Activated T-cell treated with anti-CD3 and anti-CD28 coated beads, Interleukin-2, amount 50 U/mL, for 4 hours (primary cell): ENCODE data around the gene NELFCD. TPM values are rescaled to one million over a fixed set of nuclear protein-coding genes. Genes with fewer than 3 reads are reported as not detected.
A peak's percentile ranks its signal among the peaks of the same experiment; 100 is the strongest.
"Not testable (repeated sequence)": the region's sequence is repeated elsewhere in the genome, so short reads cannot be mapped to it uniquely, and the experiment has no call there.

Source experiments
- ATAC-seq, 2 donors: fragments of 200-7000 bp; cut with Tn5 transposase; one replicate each; pipeline ENCODE4 v1.10.0; 2021
- DNase-seq: peaks from one replicate; pipeline ENCODE4 v3.0.0-alpha.2; 2020
- H3K27me3 Mint-ChIP-seq: one replicate; pipeline ENCODE4 v1.8.0; 2021; ENCODE audit warnings: low read depth, mixed read lengths
- H3K36me3 Mint-ChIP-seq: one replicate; pipeline ENCODE4 v1.8.0; 2022; ENCODE audit warnings: mixed read lengths; ENCODE audit not compliant: insufficient read depth
- H3K4me1 Mint-ChIP-seq: one replicate; pipeline ENCODE4 v1.8.0; 2021; ENCODE audit warnings: low read depth, mixed read lengths
- H3K4me3 Mint-ChIP-seq: one replicate; pipeline ENCODE4 v1.8.0; 2021; ENCODE audit warnings: mild to moderate bottlenecking, moderate library complexity, mixed read lengths
- H3K9me3 Mint-ChIP-seq: one replicate; pipeline ENCODE4 v1.8.0; 2021; ENCODE audit warnings: mixed read lengths
- total RNA-seq, 3 donors: library from RNA; stranded (reverse); gene quantifications; one replicate each; pipeline ENCODE4 v1.2.1, GENCODE V29; 2021

Gene NELFCD
- total RNA-seq, 3 donors from 2014 or later: 119 to 146 (median 128) TPM

GRCh38 chr20:59027741-59028320 lies 46.8 kb downstream of the NELFCD start:
- no peaks in the 10 kb centered on the region for H3K9me3 Mint-ChIP-seq

GRCh38 chr20:59028812-59029211 lies 47.8 kb downstream of the NELFCD start:
- Mint-ChIP-seq H3K4me3 (peak overlapping the region; percentile 61), H3K36me3 (peaks cover 55% of the 10 kb centered on the region), H3K4me1 (peaks cover 68% of the 10 kb centered on the region), H3K27me3 (no peaks in the 10 kb centered on the region), H3K9me3 (no peaks in the 10 kb centered on the region)
- ATAC-seq: no peak
- DNase-seq: no peak

More at GRCh38 chr20:59027741-59028320, 46.8 kb downstream of the NELFCD start:
- Mint-ChIP-seq H3K4me3 (no peak overlapping the region), H3K27me3 (no peaks in the 10 kb centered on the region), H3K4me1 (peaks cover 62% of the 10 kb centered on the region), H3K36me3 (peaks cover 57% of the 10 kb centered on the region)
- no peak for DNase-seq
- no peak for ATAC-seq

GRCh38 chr20:59030911-59031563 lies 50.0 kb downstream of the NELFCD start:
- H3K27me3 Mint-ChIP-seq: no peaks in the 10 kb centered on the region
- peaks cover 70% of the 10 kb centered on the region for H3K4me1 Mint-ChIP-seq
- DNase-seq (no peak), ATAC-seq (no peak)
- peaks cover 53% of the 10 kb centered on the region for H3K36me3 Mint-ChIP-seq
- H3K4me3 Mint-ChIP-seq: peak overlapping the region; percentile 94
- H3K9me3 Mint-ChIP-seq: no peaks in the 10 kb centered on the region

GRCh38 chr20:59031564-59032022 lies 50.5 kb downstream of the NELFCD start:
- DNase-seq: no peak
- Mint-ChIP-seq H3K9me3 (no peaks in the 10 kb centered on the region), H3K27me3 (no peaks in the 10 kb centered on the region), H3K4me1 (peaks cover 66% of the 10 kb centered on the region), H3K36me3 (peaks cover 58% of the 10 kb centered on the region), H3K4me3 (peak overlapping the region; percentile 94)
- no peak for ATAC-seq

- H3K36me3 Mint-ChIP-seq: peaks cover 58% of the 10 kb centered on the region
- H3K27me3 Mint-ChIP-seq: no peaks in the 10 kb centered on the region
- peak within 1 kb of the TSS; percentile 94 for H3K4me3 Mint-ChIP-seq
- peak; percentile 96 for DNase-seq
- peaks cover 66% of the 10 kb centered on the region for H3K4me1 Mint-ChIP-seq
- peak; percentile 97 to 98 for ATAC-seq
- H3K9me3 Mint-ChIP-seq: no peaks in the 10 kb centered on the region
Observed at GRCh38 chr20:59032023-59032712, 51.1 kb downstream of the NELFCD start, which contains the start of gene ATP5F1E. Gene ATP5F1E (minus strand): TSS chr20:59032335. CDS start chr20:59032251, 84 bp downstream.

- no peaks in the 10 kb centered on the region for H3K9me3 Mint-ChIP-seq
Observed at GRCh38 chr20:59032713-59033059, 51.6 kb downstream of the NELFCD start.

GRCh38 chr20:59033093-59033492 lies 52.0 kb downstream of the NELFCD start:
- Mint-ChIP-seq H3K4me3 (peak overlapping the region; percentile 80), H3K4me1 (peaks cover 60% of the 10 kb centered on the region), H3K27me3 (no peaks in the 10 kb centered on the region), H3K9me3 (no peaks in the 10 kb centered on the region), H3K36me3 (peaks cover 57% of the 10 kb centered on the region)
- no peak for DNase-seq
- ATAC-seq: no peak

More at GRCh38 chr20:59032713-59033059, 51.6 kb downstream of the NELFCD start:
- Mint-ChIP-seq H3K27me3 (no peaks in the 10 kb centered on the region), H3K4me3 (peak overlapping the region; percentile 80), H3K36me3 (peaks cover 56% of the 10 kb centered on the region), H3K4me1 (peaks cover 61% of the 10 kb centered on the region)
- DNase-seq (no peak), ATAC-seq (no peak)

- H3K9me3 Mint-ChIP-seq: no peaks in the 10 kb centered on the region
Observed at GRCh38 chr20:59033616-59034165, 52.6 kb downstream of the NELFCD start.

GRCh38 chr20:59035381-59035780 lies 54.3 kb downstream of the NELFCD start:
- Mint-ChIP-seq H3K36me3 (peaks cover 50% of the 10 kb centered on the region), H3K4me3 (no peak overlapping the region), H3K27me3 (no peaks in the 10 kb centered on the region), H3K9me3 (no peaks in the 10 kb centered on the region), H3K4me1 (peaks cover 55% of the 10 kb centered on the region)
- DNase-seq (no peak), ATAC-seq (no peak)

More at GRCh38 chr20:59033616-59034165, 52.6 kb downstream of the NELFCD start:
- no peaks in the 10 kb centered on the region for H3K27me3 Mint-ChIP-seq
- DNase-seq (no peak), ATAC-seq (no peak)
- peak overlapping the region; percentile 22 for H3K4me3 Mint-ChIP-seq
- peaks cover 55% of the 10 kb centered on the region for H3K4me1 Mint-ChIP-seq
- H3K36me3 Mint-ChIP-seq: peaks cover 54% of the 10 kb centered on the region

GRCh38 chr20:59037386-59037785 lies 56.3 kb downstream of the NELFCD start:
- no peak for DNase-seq
- Mint-ChIP-seq H3K9me3 (no peaks in the 10 kb centered on the region), H3K36me3 (peaks cover 50% of the 10 kb centered on the region), H3K4me3 (no peak overlapping the region), H3K4me1 (peaks cover 56% of the 10 kb centered on the region), H3K27me3 (no peaks in the 10 kb centered on the region)
- no peak for ATAC-seq

GRCh38 chr20:59039233-59039632 lies 58.2 kb downstream of the NELFCD start:
- H3K4me3 Mint-ChIP-seq: peak overlapping the region; percentile 93
- DNase-seq (no peak), ATAC-seq (no peak)
- peaks cover 59% of the 10 kb centered on the region for H3K4me1 Mint-ChIP-seq
- H3K36me3 Mint-ChIP-seq: peaks cover 50% of the 10 kb centered on the region
- H3K27me3 Mint-ChIP-seq: no peaks in the 10 kb centered on the region
- no peaks in the 10 kb centered on the region for H3K9me3 Mint-ChIP-seq

GRCh38 chr20:59040667-59041066 lies 59.6 kb downstream of the NELFCD start:
- Mint-ChIP-seq H3K9me3 (no peaks in the 10 kb centered on the region), H3K4me1 (peaks cover 59% of the 10 kb centered on the region), H3K36me3 (peaks cover 40% of the 10 kb centered on the region), H3K27me3 (no peaks in the 10 kb centered on the region), H3K4me3 (peak overlapping the region; percentile 93)
- no peak for ATAC-seq
- no peak for DNase-seq

GRCh38 chr20:59041487-59041886 lies 60.4 kb downstream of the NELFCD start:
- Mint-ChIP-seq H3K36me3 (peaks cover 32% of the 10 kb centered on the region), H3K4me1 (peaks cover 55% of the 10 kb centered on the region), H3K4me3 (peak overlapping the region; percentile 93)
- not testable (repeated sequence) for DNase-seq, ATAC-seq, H3K27me3 Mint-ChIP-seq, H3K9me3 Mint-ChIP-seq

GRCh38 chr20:59042151-59042795 lies 61.2 kb downstream of the NELFCD start, which contains the start of gene PRELID3B:
Gene PRELID3B (minus strand): TSS chr20:59042786. CDS start chr20:59042730, 56 bp downstream.
- peaks cover 24% of the 10 kb centered on the region for H3K36me3 Mint-ChIP-seq
- no peaks in the 10 kb centered on the region for H3K9me3 Mint-ChIP-seq
- ATAC-seq (peak; percentile 45 to 46), DNase-seq (no peak)
- peak within 1 kb of the TSS; percentile 93 for H3K4me3 Mint-ChIP-seq
- H3K4me1 Mint-ChIP-seq: peaks cover 50% of the 10 kb centered on the region
- H3K27me3 Mint-ChIP-seq: no peaks in the 10 kb centered on the region
